Ishikawa (cell line): Measurements from ENCODE around the gene RECQL5.

Experiments used
- CEBPB ChIP-seq: IDR thresholded peaks from 2 replicates; pipeline ENCODE4 v1.6.1; 2012
- CREB1 ChIP-seq: IDR thresholded peaks from 2 replicates; pipeline ENCODE4 v1.6.1; 2012; ENCODE audit warnings: low read depth
- EGR1 ChIP-seq: IDR thresholded peaks from 2 replicates; pipeline ENCODE4 v1.6.1; 2012
- EP300 ChIP-seq: IDR thresholded peaks from 2 replicates; pipeline ENCODE4 v1.6.1; 2012; ENCODE audit warnings: borderline replicate concordance
- FOXM1 ChIP-seq: IDR thresholded peaks from 2 replicates; pipeline ENCODE4 v1.6.1; 2012; ENCODE audit warnings: low read depth, borderline replicate concordance
- MAX ChIP-seq: IDR thresholded peaks from 2 replicates; pipeline ENCODE4 v1.6.1; 2012
- NFIC ChIP-seq: IDR thresholded peaks from 2 replicates; pipeline ENCODE4 v1.6.1; 2012
- RAD21 ChIP-seq: IDR thresholded peaks from 2 replicates; pipeline ENCODE4 v1.6.1; 2012; ENCODE audit warnings: low read depth
- TAF1 ChIP-seq: IDR thresholded peaks from 2 replicates; pipeline ENCODE4 v1.6.1; 2012; ENCODE audit warnings: low read depth, mild to moderate bottlenecking
- TCF12 ChIP-seq: IDR thresholded peaks from 2 replicates; pipeline ENCODE4 v1.6.1; 2012; ENCODE audit warnings: low read depth
- TEAD4 ChIP-seq: IDR thresholded peaks from 2 replicates; pipeline ENCODE4 v1.6.1; 2012
- USF1 ChIP-seq: IDR thresholded peaks from 2 replicates; pipeline ENCODE4 v1.6.1; 2012
- YY1 ChIP-seq: IDR thresholded peaks from 2 replicates; pipeline ENCODE4 v1.6.1; 2012; ENCODE audit warnings: low read depth
- ZBTB7A ChIP-seq: IDR thresholded peaks from 2 replicates; pipeline ENCODE4 v1.6.1; 2012; ENCODE audit warnings: low read depth
- TF ChIP-seq, protein P1 (sequence below): IDR thresholded peaks from 2 replicates; pipeline ENCODE4 v1.6.1; 2012; ENCODE audit warnings: low read depth, mild to moderate bottlenecking

Gene RECQL5

GRCh38 chr17:75672011-75672410, 5.1 kb upstream of the RECQL5 start:
- TF ChIP-seq MAX (no peak), NFIC (no peak), ZBTB7A (no peak), EP300 (no peak), CEBPB (no peak), TAF1 (no peak), RAD21 (no peak), YY1 (no peak), TCF12 (no peak), TEAD4 (no peak), EGR1 (no peak), USF1 (no peak), CREB1 (no peak), FOXM1 (no peak)
- TF ChIP-seq, protein P1, sequence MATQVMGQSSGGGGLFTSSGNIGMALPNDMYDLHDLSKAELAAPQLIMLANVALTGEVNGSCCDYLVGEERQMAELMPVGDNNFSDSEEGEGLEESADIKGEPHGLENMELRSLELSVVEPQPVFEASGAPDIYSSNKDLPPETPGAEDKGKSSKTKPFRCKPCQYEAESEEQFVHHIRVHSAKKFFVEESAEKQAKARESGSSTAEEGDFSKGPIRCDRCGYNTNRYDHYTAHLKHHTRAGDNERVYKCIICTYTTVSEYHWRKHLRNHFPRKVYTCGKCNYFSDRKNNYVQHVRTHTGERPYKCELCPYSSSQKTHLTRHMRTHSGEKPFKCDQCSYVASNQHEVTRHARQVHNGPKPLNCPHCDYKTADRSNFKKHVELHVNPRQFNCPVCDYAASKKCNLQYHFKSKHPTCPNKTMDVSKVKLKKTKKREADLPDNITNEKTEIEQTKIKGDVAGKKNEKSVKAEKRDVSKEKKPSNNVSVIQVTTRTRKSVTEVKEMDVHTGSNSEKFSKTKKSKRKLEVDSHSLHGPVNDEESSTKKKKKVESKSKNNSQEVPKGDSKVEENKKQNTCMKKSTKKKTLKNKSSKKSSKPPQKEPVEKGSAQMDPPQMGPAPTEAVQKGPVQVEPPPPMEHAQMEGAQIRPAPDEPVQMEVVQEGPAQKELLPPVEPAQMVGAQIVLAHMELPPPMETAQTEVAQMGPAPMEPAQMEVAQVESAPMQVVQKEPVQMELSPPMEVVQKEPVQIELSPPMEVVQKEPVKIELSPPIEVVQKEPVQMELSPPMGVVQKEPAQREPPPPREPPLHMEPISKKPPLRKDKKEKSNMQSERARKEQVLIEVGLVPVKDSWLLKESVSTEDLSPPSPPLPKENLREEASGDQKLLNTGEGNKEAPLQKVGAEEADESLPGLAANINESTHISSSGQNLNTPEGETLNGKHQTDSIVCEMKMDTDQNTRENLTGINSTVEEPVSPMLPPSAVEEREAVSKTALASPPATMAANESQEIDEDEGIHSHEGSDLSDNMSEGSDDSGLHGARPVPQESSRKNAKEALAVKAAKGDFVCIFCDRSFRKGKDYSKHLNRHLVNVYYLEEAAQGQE = no peak

DNA sequence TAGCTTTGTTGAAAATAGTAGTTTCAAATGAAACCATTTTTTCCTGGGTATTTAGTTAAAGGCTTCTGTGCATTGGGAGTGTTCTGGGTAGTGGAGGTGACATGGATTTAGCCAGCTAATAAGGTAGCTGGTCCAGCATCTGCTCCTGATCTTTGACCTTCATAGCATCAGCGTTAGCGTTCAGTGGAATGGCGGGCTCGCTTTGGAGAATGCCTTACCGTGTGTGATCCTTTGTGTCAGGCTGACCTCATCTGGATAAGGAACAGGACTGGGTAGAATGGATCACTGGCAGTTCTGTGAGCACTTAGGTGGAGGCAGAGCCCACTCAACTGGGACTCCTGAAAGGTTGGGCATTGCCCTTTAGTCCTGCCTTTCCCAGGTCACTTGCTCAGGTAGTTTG, 3.9 kb upstream of the RECQL5 start:
- TF ChIP-seq RAD21 (no peak), TEAD4 (no peak), MAX (no peak), ZBTB7A (no peak), EP300 (no peak), FOXM1 (no peak), USF1 (no peak), CREB1 (no peak)
- TF ChIP-seq, protein P1 = no peak

DNA sequence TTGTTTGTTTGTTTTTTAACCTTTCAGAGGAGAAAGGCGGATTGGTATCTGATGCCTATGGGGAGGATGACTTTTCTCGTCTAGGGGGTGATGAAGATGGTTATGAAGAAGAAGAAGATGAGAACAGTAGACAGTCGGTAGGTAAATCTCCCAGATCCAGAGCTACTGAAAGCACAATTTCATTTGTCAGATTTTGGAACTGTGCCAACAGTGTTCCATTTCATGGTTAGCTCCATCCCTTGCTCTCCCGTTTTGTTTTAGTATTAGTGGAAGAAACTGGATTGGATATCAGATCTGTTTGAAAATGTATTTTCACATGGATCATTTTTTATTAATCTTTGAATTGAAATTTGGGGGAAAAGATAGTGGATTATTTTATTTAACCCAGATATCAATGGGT, 1.5 kb upstream of the RECQL5 start:
- no peak for TF ChIP-seq TEAD4
- peak; percentile 71 for TF ChIP-seq NFIC

DNA sequence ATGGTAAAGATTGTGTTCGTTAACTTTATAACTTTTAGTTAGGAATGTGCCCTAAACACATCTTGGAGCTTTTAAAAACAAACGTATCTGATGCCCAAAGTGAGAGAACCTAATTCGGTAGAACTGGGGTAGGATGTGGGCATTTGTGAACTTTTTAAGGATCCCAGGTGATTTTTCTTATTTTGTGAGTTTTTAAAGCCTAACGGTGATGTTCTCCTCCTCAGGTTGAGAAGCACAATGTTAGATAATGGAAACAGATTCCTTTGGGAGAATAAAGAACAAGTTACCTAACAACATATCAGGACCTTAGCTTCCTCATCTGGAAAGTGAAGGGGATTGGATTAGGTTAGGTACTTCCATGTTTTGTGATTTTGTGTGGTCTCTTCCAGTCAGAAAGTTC, 871 bp upstream of the RECQL5 start:
- TF ChIP-seq YY1 (no peak), MAX (no peak), ZBTB7A (no peak), EP300 (no peak), NFIC (no peak), TEAD4 (no peak), FOXM1 (no peak), USF1 (no peak), TCF12 (no peak), CREB1 (no peak)
- TF ChIP-seq, protein P1 = no peak

- TF ChIP-seq RAD21 (no peak), YY1 (no peak), EGR1 (no peak), USF1 (no peak), FOXM1 (no peak), CREB1 (no peak), NFIC (no peak)
Measured at GRCh38 chr17:75665981-75666380, 973 bp downstream of the RECQL5 start.
